ENCODE measurements around the gene ZNF534.
"Not testable (repeated sequence)": the region's sequence is repeated elsewhere in the genome, so short reads cannot be mapped to it uniquely, and the experiment has no call there.

The ZNF534 gene

GRCh38 chr19:52494518-52494917 lies 65.6 kb downstream of the ZNF534 start:
- DNase-seq (ENCODE audit: low read depth in 2 of 2, low spot score in 1 of 2) = no peak

GRCh38 chr19:52498571-52498970 lies 69.6 kb downstream of the ZNF534 start:
- DNase-seq (ENCODE audit: low read depth in 2 of 2, low spot score in 1 of 2) = no peak

GRCh38 chr19:52500474-52500873 lies 71.5 kb downstream of the ZNF534 start:
- not testable (repeated sequence) for DNase-seq (ENCODE audit: low read depth in 2 of 2, low spot score in 1 of 2)

- DNase-seq (ENCODE audit: low read depth in 2 of 2, low spot score in 1 of 2) = not testable (repeated sequence)
Observed at GRCh38 chr19:52500991-52501390, 72.0 kb downstream of the ZNF534 start.
